Adrenal gland (tissue), 12 donors: ENCODE results near the gene RFT1. TPM values are rescaled to one million over a fixed set of nuclear protein-coding genes. Genes with fewer than 3 reads are reported as not detected.

Source experiments
- DNase-seq, 7 donors: peaks; one replicate each; pipeline ENCODE4 v3.0.0-alpha.2; 2019 to 2020
- H3K27ac ChIP-seq, 5 donors: fragments of 200-600 bp; sonication (generic) in 4 of 5; 1 replicate in 3 of 5; 2 replicates in 2 of 5; pipeline versions ENCODE4 v1.5.1 to v1.8.0; 2016 to 2020; ENCODE audit warnings: mild to moderate bottlenecking in 1 of 5
- H3K27me3 ChIP-seq: fragments of 200-600 bp; 2 replicates; pipeline ENCODE4 v1.8.0; 2021
- H3K36me3 ChIP-seq, 2 donors: fragments of 200-600 bp; replicated peaks in 1 of 2; 1 replicate in 1 of 2; 2 replicates in 1 of 2; pipeline versions ENCODE4 v1.5.1 to v1.8.0; 2018 to 2022
- H3K4me1 ChIP-seq, 2 donors: fragments of 200-600 bp; replicated peaks in 1 of 2; 1 replicate in 1 of 2; 2 replicates in 1 of 2; pipeline versions ENCODE4 v1.5.1 to v1.8.0; 2018 to 2021
- H3K4me3 ChIP-seq, 4 donors: fragments of 200-600 bp; sonication (generic) in 3 of 4; one replicate each; pipeline ENCODE4 v1.5.1; 2016 to 2018
- H3K9me3 ChIP-seq, 3 donors: fragments of 200-600 bp; sonication (generic) in 1 of 3; replicated peaks in 1 of 3; 1 replicate in 2 of 3; 2 replicates in 1 of 3; pipeline versions ENCODE4 v1.5.1 to v1.8.0; 2016 to 2021
- POLR2A ChIP-seq, 2 donors: fragments of 450-650 bp; IDR thresholded peaks; one replicate each; pipeline ENCODE4 v1.6.1; 2017; ENCODE audit warnings: antibody characterized with exemption in 2 of 2, mild to moderate bottlenecking in 2 of 2, moderate library complexity in 1 of 2
- WGBS, 4 donors: extraction: QIAGEN DNeasy Blood & Tissue Kit in 2 of 4; methylation state at CpG; one replicate each; pipeline versions ENCODE4 v1.1.5 to v1.1.7; 2013 to 2017; 5-methylcytosine and 5-hydroxymethylcytosine counted together
- intact Hi-C, 2 donors: fragments of 100-400 bp; cut with DNase I; formaldehyde crosslinking; loops; one replicate each; pipeline versions ENCODE4 v1.14.1 to v1.15.0; 2022 to 2023
- polyA plus RNA-seq, 3 donors: library from polyadenylated mRNA; stranded (reverse); fragments of 200-250 nt in 2 of 3; fragments of 350-450 nt in 1 of 3; fragmentation: Illumina TruSeq in 1 of 3; extraction: RNeasy Lipid Tissue Mini Kit (QIAGEN cat#74804) in 1 of 3; gene quantifications; one replicate each; pipeline ENCODE4 v1.2.3, GENCODE V29; 2013 to 2014
- total RNA-seq, 9 donors: library from RNA; depleted of rRNA in 4 of 9; stranded (reverse); fragments of >200 nt in 4 of 9; fragments of 120-200 nt in 1 of 9; fragmentation: NEBNext Ultra II Directional in 1 of 9; extraction: Animal tissue kit (Norgen Biotek cat#: 25700) in 1 of 9; gene quantifications; one replicate each; pipeline versions ENCODE4 v1.1.0 to v1.2.4, GENCODE V29; 2013 to 2023
- TF ChIP-seq, protein P1 (sequence below), 6 experiments: fragments of 450-650 bp in 4 of 6; fragments of 200-600 bp in 2 of 6; sonication (generic) in 1 of 6; IDR thresholded peaks; 1 replicate in 5 of 6; 2 replicates in 1 of 6; pipeline versions ENCODE4 v1.5.1 to v1.8.0; 2016 to 2021; ENCODE audit warnings: antibody characterized with exemption in 6 of 6, mild to moderate bottlenecking in 2 of 6, moderate library complexity in 1 of 6
- donor health status: healthy with polysubstance abuse.
- donor health status: Bipolar disorder and iron deficiency.
- donor health status: DM: yes; HTN: yes; CAD: no.
- donor health status: DM: no; HTN: no; CAD: no.
- donor health status: DM: no; HTN: no; CAD: no.
- donor health status: DM: yes; HTN: yes; CAD: no.

The RFT1 gene
- total and polyA plus RNA-seq, 12 donors, result 6.7 to 34.5 (median 20.4) TPM

DNA sequence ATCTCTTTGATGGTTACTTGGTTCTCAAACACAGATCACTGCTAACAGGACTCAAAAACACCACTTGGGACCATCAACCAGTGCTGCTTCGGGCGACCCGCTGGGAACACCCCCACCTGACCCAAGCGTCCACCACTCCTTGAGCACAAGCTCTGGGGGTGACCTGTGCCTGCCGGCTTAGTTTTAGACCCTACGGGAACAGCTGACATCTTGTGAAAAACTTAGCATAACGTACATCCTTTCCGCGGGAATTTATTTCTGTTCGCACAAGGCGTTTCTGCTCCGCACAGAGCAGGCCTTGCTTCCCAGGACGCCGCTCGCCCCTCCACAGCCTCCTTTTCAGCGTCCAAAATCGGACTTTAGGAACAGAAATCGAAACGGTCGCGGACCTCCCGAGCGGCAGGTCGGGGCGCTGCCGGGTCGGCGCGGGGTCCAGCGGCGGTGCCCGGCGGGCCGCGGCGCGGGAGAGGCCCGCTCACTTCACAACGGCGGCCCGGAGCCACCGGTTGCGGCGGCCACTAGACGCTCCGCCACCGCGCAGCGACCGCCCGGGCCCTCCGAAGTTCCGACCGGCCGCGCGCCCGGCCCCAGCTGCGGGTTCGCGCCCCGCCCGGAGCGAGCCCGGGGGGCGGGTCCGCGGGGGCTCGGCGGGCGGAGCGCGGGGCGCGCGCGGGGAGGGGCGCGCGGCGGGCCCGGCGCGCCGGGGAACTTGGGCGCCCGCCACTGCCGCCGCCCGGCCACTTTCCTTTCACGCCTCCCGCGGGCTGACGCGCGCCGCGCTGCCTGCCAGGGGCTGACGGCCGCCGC, 85.3 kb downstream of the RFT1 start:
- Histone ChIP-seq H3K4me1 (peaks cover 8 to 13% of the 10 kb centered on the region in 2 donors), H3K27ac (peak overlapping the region in 4 of 5 donors; percentile 68 to 96 (median 86)), H3K9me3 (no peaks in the 10 kb centered on the region), H3K36me3 (no peaks in the 10 kb centered on the region), H3K27me3 (no peaks in the 10 kb centered on the region), H3K4me3 (peak overlapping the region in 3 of 4 donors; percentile 59 to 96 (median 68))
- peak; percentile 44 to 62 (median 56) for DNase-seq
- intact Hi-C loops, result no loop called here
- 0% methylated on average over 10 to 101 of the region's 101 CpGs for WGBS, 4 donors
- peak in 1 of 2 donors; percentile 39 for TF ChIP-seq POLR2A (IDR thresholded peaks at IDR 0.05)
- TF ChIP-seq, protein P1, sequence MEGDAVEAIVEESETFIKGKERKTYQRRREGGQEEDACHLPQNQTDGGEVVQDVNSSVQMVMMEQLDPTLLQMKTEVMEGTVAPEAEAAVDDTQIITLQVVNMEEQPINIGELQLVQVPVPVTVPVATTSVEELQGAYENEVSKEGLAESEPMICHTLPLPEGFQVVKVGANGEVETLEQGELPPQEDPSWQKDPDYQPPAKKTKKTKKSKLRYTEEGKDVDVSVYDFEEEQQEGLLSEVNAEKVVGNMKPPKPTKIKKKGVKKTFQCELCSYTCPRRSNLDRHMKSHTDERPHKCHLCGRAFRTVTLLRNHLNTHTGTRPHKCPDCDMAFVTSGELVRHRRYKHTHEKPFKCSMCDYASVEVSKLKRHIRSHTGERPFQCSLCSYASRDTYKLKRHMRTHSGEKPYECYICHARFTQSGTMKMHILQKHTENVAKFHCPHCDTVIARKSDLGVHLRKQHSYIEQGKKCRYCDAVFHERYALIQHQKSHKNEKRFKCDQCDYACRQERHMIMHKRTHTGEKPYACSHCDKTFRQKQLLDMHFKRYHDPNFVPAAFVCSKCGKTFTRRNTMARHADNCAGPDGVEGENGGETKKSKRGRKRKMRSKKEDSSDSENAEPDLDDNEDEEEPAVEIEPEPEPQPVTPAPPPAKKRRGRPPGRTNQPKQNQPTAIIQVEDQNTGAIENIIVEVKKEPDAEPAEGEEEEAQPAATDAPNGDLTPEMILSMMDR (IDR thresholded peaks at IDR 0.05), result no peak

DNA sequence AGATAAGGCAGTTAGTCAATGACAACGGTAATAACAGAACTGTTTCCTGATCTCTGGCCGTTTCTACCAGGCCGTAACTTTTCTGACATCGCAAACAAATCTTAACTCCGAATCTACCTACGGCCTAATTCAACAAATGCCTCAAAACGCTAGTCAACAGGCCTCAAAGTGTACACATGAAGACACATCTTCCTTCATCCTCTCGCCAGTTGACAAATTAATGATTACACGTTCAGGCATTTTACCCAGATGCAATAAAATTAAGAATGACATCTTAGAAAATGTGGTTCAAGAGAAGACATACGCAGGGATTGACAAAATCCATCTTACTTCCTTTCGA, 85.9 kb downstream of the RFT1 start:
- Histone ChIP-seq H3K27ac (peak overlapping the region in 4 of 5 donors; percentile 68 to 96 (median 86)), H3K4me3 (peak overlapping the region in 3 of 4 donors; percentile 59 to 96 (median 68)), H3K9me3 (no peaks in the 10 kb centered on the region), H3K27me3 (no peaks in the 10 kb centered on the region), H3K4me1 (peaks cover 8 to 13% of the 10 kb centered on the region in 2 donors), H3K36me3 (no peaks in the 10 kb centered on the region)
- no peak for DNase-seq
- 40 to 52% (median 45%) methylated on average over 11 of the region's 11 CpGs for WGBS, 4 donors
- intact Hi-C loops, result no loop called here
- TF ChIP-seq, protein P1 (IDR thresholded peaks at IDR 0.05), result no peak
- no peak for TF ChIP-seq POLR2A (IDR thresholded peaks at IDR 0.05)

- no peak for DNase-seq
- H3K36me3 ChIP-seq, result no peaks in the 10 kb centered on the region
- 87 to 94% (median 94%) methylated on average over 2 of the region's 2 CpGs for WGBS, 4 donors
- no peaks in the 10 kb centered on the region for H3K9me3 ChIP-seq
- no peaks in the 10 kb centered on the region for H3K27me3 ChIP-seq
- H3K4me3 ChIP-seq, result peak overlapping the region in 1 of 4 donors; percentile 96
- intact Hi-C loops, result no loop called here
- peaks cover 8 to 13% of the 10 kb centered on the region in 2 donors for H3K4me1 ChIP-seq
- no peak overlapping the region for H3K27ac ChIP-seq
- no peak for TF ChIP-seq POLR2A (IDR thresholded peaks at IDR 0.05)
Measured at GRCh38 chr3:53043738-53044137, 86.5 kb downstream of the RFT1 start.

DNA sequence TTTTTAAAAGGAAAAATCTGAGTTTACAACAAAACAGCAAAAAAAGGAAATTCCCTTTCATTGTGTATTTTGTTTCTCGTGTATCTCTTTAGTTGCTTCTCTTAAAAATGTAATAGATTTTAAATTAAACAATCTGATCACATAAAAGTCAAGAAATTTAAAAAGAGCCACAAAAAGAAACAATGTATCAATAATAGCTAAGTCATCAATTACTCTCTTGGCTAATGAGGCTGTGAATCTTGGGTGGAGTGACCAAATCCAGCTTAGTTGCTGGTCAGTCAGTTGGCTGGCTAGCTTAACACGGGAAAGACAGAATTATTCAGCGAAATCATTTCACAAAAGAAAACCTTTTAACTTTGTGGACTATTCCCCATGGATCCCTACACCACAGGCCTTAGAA, 87.6 kb downstream of the RFT1 start:
- intact Hi-C loops, result no loop called here
- H3K36me3 ChIP-seq, result no peaks in the 10 kb centered on the region
- DNase-seq, result no peak
- H3K27ac ChIP-seq, result no peak overlapping the region
- WGBS, 4 donors, result 91 to 96% (median 94%) methylated on average over 3 of the region's 3 CpGs
- no peaks in the 10 kb centered on the region for H3K9me3 ChIP-seq
- TF ChIP-seq POLR2A (IDR thresholded peaks at IDR 0.05), result no peak
- TF ChIP-seq, protein P1 (IDR thresholded peaks at IDR 0.05), result no peak
- no peak overlapping the region for H3K4me3 ChIP-seq
- peaks cover 8 to 13% of the 10 kb centered on the region in 2 donors for H3K4me1 ChIP-seq
- no peaks in the 10 kb centered on the region for H3K27me3 ChIP-seq
